Neural progenitor cell (in vitro differentiated cells): Measurements from ENCODE around the gene OR51G2. TPM values are rescaled to one million over a fixed set of nuclear protein-coding genes. Genes with fewer than 3 reads are reported as not detected.

Source experiments
- DNase-seq: peaks from one replicate; pipeline ENCODE4 v3.0.0-alpha.2; 2016; ENCODE audit warnings: low spot score
- H2AFZ ChIP-seq: fragments of 200-600 bp; sonication (generic); replicated peaks from 2 replicates; pipeline ENCODE4 v1.6.1; 2016; ENCODE audit warnings: antibody characterized with exemption
- H3F3A ChIP-seq: fragments of 200-600 bp; sonication (generic); 2 replicates; pipeline ENCODE4 v1.6.1; 2016; ENCODE audit warnings: antibody characterized with exemption, low read depth
- H3K27ac ChIP-seq: fragments of 200-600 bp; sonication (generic); 2 replicates; pipeline ENCODE4 v1.5.1; 2016; ENCODE audit warnings: mild to moderate bottlenecking
- H3K27me3 ChIP-seq: fragments of 200-600 bp; sonication (generic); 2 replicates; pipeline ENCODE4 v1.6.1; 2016; ENCODE audit warnings: mild to moderate bottlenecking, moderate library complexity
- H3K36me3 ChIP-seq: fragments of 200-600 bp; sonication (generic); 2 replicates; pipeline ENCODE4 v1.5.1; 2016
- H3K4me1 ChIP-seq: fragments of 200-600 bp; sonication (generic); 2 replicates; pipeline ENCODE4 v1.6.1; 2016; ENCODE audit warnings: mixed run types
- H3K4me2 ChIP-seq: fragments of 200-600 bp; sonication (generic); 2 replicates; pipeline ENCODE4 v1.6.1; 2016
- H3K4me3 ChIP-seq: fragments of 200-600 bp; sonication (generic); 2 replicates; pipeline ENCODE4 v1.5.1; 2016
- H3K79me2 ChIP-seq: fragments of 200-600 bp; sonication (generic); 2 replicates; pipeline ENCODE4 v1.6.1; 2016; ENCODE audit warnings: low read depth
- H3K9ac ChIP-seq: fragments of 200-600 bp; sonication (generic); 2 replicates; pipeline ENCODE4 v1.6.1; 2016
- H3K9me3 ChIP-seq: fragments of 200-600 bp; sonication (generic); 2 replicates; pipeline ENCODE4 v1.5.1; 2016; ENCODE audit warnings: low read depth
- H4K20me1 ChIP-seq: fragments of 200-600 bp; sonication (generic); 2 replicates; pipeline ENCODE4 v1.6.1; 2016; ENCODE audit warnings: low read depth
- H3K27ac Mint-ChIP-seq: 3 replicates; pipeline ENCODE4 v1.8.0; 2021; ENCODE audit warnings: mixed read lengths
- H3K27me3 Mint-ChIP-seq: 2 replicates; pipeline ENCODE4 v1.8.0; 2022; ENCODE audit warnings: low read depth, mild to moderate bottlenecking, inconsistent platforms, moderate library complexity, mixed read lengths; ENCODE audit not compliant: insufficient read depth
- H3K36me3 Mint-ChIP-seq: 3 replicates; pipeline ENCODE4 v1.8.0; 2021; ENCODE audit warnings: mixed read lengths
- H3K4me1 Mint-ChIP-seq: 3 replicates; pipeline ENCODE4 v1.8.0; 2021; ENCODE audit warnings: mixed read lengths
- H3K4me3 Mint-ChIP-seq: 3 replicates; pipeline ENCODE4 v1.8.0; 2021; ENCODE audit warnings: mild to moderate bottlenecking, moderate library complexity, mixed read lengths
- H3K9me3 Mint-ChIP-seq: 3 replicates; pipeline ENCODE4 v1.8.0; 2020; ENCODE audit warnings: mixed read lengths
- EZH2 ChIP-seq: fragments of 200-600 bp; sonication (generic); IDR thresholded peaks from 2 replicates; pipeline ENCODE4 v1.6.1; 2017; ENCODE audit warnings: antibody characterized with exemption, mild to moderate bottlenecking, moderate library complexity
- EZH2phosphoT487 ChIP-seq: fragments of 200-600 bp; sonication (generic); IDR thresholded peaks from 2 replicates; pipeline ENCODE4 v1.6.1; 2017; ENCODE audit warnings: antibody characterized with exemption
- total RNA-seq: library from RNA; depleted of rRNA; stranded (reverse); fragments of >200 nt; gene quantifications from 2 replicates; pipeline ENCODE4 v1.2.3, GENCODE V29; 2015; ENCODE audit warnings: low replicate concordance
- TF ChIP-seq, protein P1 (sequence below): fragments of 200-600 bp; sonication (generic); IDR thresholded peaks from 2 replicates; pipeline ENCODE4 v1.5.1; 2017; ENCODE audit warnings: antibody characterized with exemption, mild to moderate bottlenecking

OR51G2 gene
- total RNA-seq, 1 donor from 2014 or later = not detected

DNA sequence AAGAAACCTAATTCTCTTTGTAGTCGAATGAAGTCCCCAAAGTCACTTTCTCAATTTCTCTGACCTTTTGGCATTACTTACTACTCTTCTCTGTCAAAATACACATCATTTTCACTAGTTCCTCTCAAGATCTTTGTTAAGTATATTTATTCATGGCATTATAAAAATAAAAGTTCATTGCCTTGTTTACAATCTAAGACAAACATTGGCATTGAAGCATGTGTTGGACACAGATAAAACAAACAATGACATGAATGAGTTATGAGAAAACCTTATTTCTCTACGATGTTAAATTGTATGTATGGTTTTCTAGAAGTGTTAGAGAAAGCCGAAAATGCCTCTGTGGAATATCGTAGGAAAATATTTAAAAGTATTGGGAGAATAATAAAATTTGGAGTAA lies 13.6 kb upstream of the OR51G2 start:
- no peaks in the 10 kb centered on the region for H3K36me3 Mint-ChIP-seq
- H3K27me3 Mint-ChIP-seq = no peaks in the 10 kb centered on the region
- H3K36me3 ChIP-seq = no peaks in the 10 kb centered on the region
- no peaks in the 10 kb centered on the region for H3K79me2 ChIP-seq
- no peaks in the 10 kb centered on the region for H3K9me3 Mint-ChIP-seq
- H4K20me1 ChIP-seq = no peaks in the 10 kb centered on the region
- H3K9me3 ChIP-seq = no peaks in the 10 kb centered on the region
- no peak overlapping the region for H3K4me3 ChIP-seq
- no peak overlapping the region for H3K4me2 ChIP-seq
- no peak overlapping the region for H2AFZ ChIP-seq
- H3K4me1 Mint-ChIP-seq = no peaks in the 10 kb centered on the region
- DNase-seq = no peak
- no peak overlapping the region for H3K27ac ChIP-seq
- H3K9ac ChIP-seq = no peak overlapping the region
- H3F3A ChIP-seq = no peaks in the 10 kb centered on the region
- H3K4me1 ChIP-seq = no peaks in the 10 kb centered on the region
- no peaks in the 10 kb centered on the region for H3K27me3 ChIP-seq
- H3K4me3 Mint-ChIP-seq = no peak overlapping the region
- no peak overlapping the region for H3K27ac Mint-ChIP-seq
- TF ChIP-seq EZH2phosphoT487 (no peak), EZH2 (no peak)
- TF ChIP-seq, protein P1, sequence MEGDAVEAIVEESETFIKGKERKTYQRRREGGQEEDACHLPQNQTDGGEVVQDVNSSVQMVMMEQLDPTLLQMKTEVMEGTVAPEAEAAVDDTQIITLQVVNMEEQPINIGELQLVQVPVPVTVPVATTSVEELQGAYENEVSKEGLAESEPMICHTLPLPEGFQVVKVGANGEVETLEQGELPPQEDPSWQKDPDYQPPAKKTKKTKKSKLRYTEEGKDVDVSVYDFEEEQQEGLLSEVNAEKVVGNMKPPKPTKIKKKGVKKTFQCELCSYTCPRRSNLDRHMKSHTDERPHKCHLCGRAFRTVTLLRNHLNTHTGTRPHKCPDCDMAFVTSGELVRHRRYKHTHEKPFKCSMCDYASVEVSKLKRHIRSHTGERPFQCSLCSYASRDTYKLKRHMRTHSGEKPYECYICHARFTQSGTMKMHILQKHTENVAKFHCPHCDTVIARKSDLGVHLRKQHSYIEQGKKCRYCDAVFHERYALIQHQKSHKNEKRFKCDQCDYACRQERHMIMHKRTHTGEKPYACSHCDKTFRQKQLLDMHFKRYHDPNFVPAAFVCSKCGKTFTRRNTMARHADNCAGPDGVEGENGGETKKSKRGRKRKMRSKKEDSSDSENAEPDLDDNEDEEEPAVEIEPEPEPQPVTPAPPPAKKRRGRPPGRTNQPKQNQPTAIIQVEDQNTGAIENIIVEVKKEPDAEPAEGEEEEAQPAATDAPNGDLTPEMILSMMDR = no peak

DNA sequence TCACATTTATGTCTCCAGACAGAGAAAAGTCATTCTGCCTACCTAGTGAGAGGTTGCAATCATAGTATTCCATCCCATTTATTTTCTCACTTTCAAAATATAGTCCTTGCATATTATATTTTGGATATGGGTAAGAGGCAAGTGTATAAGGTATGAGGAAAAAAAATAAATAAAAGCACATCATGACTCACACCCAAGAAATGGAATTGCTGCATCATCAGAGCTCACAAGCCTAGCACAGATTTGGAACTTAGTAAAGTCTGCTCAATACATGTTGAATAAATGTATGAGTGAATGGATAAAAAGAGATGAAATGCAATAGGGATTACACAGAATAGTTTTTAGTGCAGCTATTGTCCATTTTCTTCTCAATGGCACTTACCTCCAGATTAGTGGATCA lies 7.5 kb upstream of the OR51G2 start:
- Mint-ChIP-seq H3K4me3 (no peak overlapping the region), H3K36me3 (no peaks in the 10 kb centered on the region), H3K27me3 (no peaks in the 10 kb centered on the region), H3K4me1 (no peaks in the 10 kb centered on the region), H3K27ac (no peak overlapping the region), H3K9me3 (no peaks in the 10 kb centered on the region)
- Histone ChIP-seq H3K36me3 (no peaks in the 10 kb centered on the region), H3K9ac (no peak overlapping the region), H3K27ac (no peak overlapping the region), H4K20me1 (no peaks in the 10 kb centered on the region), H3K4me2 (no peak overlapping the region), H3K9me3 (no peaks in the 10 kb centered on the region), H3K79me2 (no peaks in the 10 kb centered on the region), H3F3A (no peaks in the 10 kb centered on the region), H3K4me1 (no peaks in the 10 kb centered on the region), H2AFZ (no peak overlapping the region), H3K4me3 (no peak overlapping the region), H3K27me3 (no peaks in the 10 kb centered on the region)
- TF ChIP-seq, protein P1 = no peak
- DNase-seq = no peak

GRCh38 chr11:4924239-4924638 lies 5.1 kb upstream of the OR51G2 start, which contains the start of gene OR51G1:
Gene OR51G1, minus strand, starts transcription at chr11:4924339. Its CDS starts 0 bp downstream, at chr11:4924339.
- Histone ChIP-seq H3K9ac (no peak within 1 kb of the TSS), H3K36me3 (no peaks in the 10 kb centered on the region), H3K9me3 (no peaks in the 10 kb centered on the region), H3F3A (no peaks in the 10 kb centered on the region), H4K20me1 (no peaks in the 10 kb centered on the region), H2AFZ (no peak within 1 kb of the TSS), H3K4me3 (no peak within 1 kb of the TSS), H3K79me2 (no peaks in the 10 kb centered on the region), H3K4me1 (no peaks in the 10 kb centered on the region), H3K4me2 (no peak within 1 kb of the TSS), H3K27me3 (no peaks in the 10 kb centered on the region), H3K27ac (no peak within 1 kb of the TSS)
- Mint-ChIP-seq H3K4me1 (no peaks in the 10 kb centered on the region), H3K27me3 (no peaks in the 10 kb centered on the region), H3K4me3 (no peak within 1 kb of the TSS), H3K27ac (no peak within 1 kb of the TSS), H3K36me3 (no peaks in the 10 kb centered on the region), H3K9me3 (no peaks in the 10 kb centered on the region)
- no peak for DNase-seq
- TF ChIP-seq, protein P1 = no peak
- no peak for TF ChIP-seq EZH2phosphoT487
- TF ChIP-seq EZH2 = no peak
